GM10266 (cell line): ENCODE measurements around the gene DNLZ.

Source experiments
- DNase-seq: peaks from one replicate; pipeline ENCODE4 v3.0.0; 2012; ENCODE audit errors: extremely low spot score
- CTCF ChIP-seq: IDR thresholded peaks from 2 replicates; pipeline ENCODE4 v1.5.1; 2012; ENCODE audit warnings: mild to moderate bottlenecking, low read depth; ENCODE audit not compliant: control insufficient read depth, insufficient read depth; ENCODE audit errors: missing control alignments

DNLZ gene

GRCh38 chr9:136386018-136386417 is 22.5 kb upstream of the DNLZ start:
- TF ChIP-seq CTCF, result no peak

GRCh38 chr9:136385015-136385414 is 21.5 kb upstream of the DNLZ start:
- DNase-seq, result no peak
- TF ChIP-seq CTCF, result no peak

More at GRCh38 chr9:136386018-136386417, 22.5 kb upstream of the DNLZ start:
- DNase-seq, result no peak

GRCh38 chr9:136383436-136383835 is 19.9 kb upstream of the DNLZ start:
- DNase-seq, result no peak
- TF ChIP-seq CTCF, result no peak

GRCh38 chr9:136381966-136382513 is 18.5 kb upstream of the DNLZ start:
- TF ChIP-seq CTCF, result no peak
- DNase-seq, result no peak

GRCh38 chr9:136381311-136381710 is 17.8 kb upstream of the DNLZ start:
- no peak for TF ChIP-seq CTCF
- DNase-seq, result no peak

- no peak for DNase-seq
- TF ChIP-seq CTCF, result no peak
Measured at GRCh38 chr9:136380381-136380780, 16.8 kb upstream of the DNLZ start.

- no peak for DNase-seq
- TF ChIP-seq CTCF, result no peak
Measured at GRCh38 chr9:136379891-136380290, 16.3 kb upstream of the DNLZ start.
